SH-SY5Y (cell line): ENCODE results near the gene ELMO1.

Experiments
- GATA2 ChIP-seq: IDR thresholded peaks from 2 replicates; pipeline ENCODE4 v1.6.1; 2011; ENCODE audit warnings: mild to moderate bottlenecking, low read depth, low read length
- GATA3 ChIP-seq: IDR thresholded peaks from 2 replicates; pipeline ENCODE4 v1.6.1; 2011; ENCODE audit warnings: low read depth, mild to moderate bottlenecking, low read length, moderate library complexity

DNA sequence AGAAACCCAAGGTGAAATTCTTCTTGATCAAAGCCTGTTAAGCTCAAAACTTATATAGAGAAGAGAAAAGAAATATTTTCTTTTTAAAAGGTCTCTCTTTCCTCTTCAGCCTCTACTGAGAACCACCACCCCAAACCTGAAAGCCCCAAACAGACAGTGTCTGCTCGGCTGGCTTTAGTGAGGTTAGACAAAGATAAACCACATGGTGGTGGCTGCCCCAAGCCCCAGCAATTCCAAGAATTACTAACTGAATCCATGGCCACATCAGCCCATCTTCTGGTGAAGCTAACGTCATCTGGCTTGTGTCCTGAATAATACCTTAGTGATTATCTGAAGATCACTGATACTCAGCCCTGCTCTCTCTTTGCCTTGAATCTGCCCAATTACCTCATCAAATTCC is 275.0 kb downstream of the ELMO1 start:
- TF ChIP-seq GATA2 (no peak), GATA3 (no peak)
